CD8-positive, alpha-beta memory T cell (primary cell): ENCODE measurements around the gene POLR3F. TPM values are rescaled to one million over a fixed set of nuclear protein-coding genes. Genes with fewer than 3 reads are reported as not detected.

Source experiments
- CTCF ChIA-PET: fragments of 350-600 bp; sonication (Branson Sonifier 250); formaldehyde crosslinking; loops from one replicate; lab custom pipeline; 2021; ENCODE audit warnings: antibody characterized with exemption; lab: Charles Lee
- POLR2A ChIA-PET: fragments of 350-600 bp; sonication (Branson Sonifier 250); formaldehyde crosslinking; loops from one replicate; lab custom pipeline; 2021; ENCODE audit warnings: antibody characterized with exemption; lab: Charles Lee
- DNase-seq, 5 donors: peaks; one replicate each; pipeline versions ENCODE4 v3.0.0 to v3.0.0-alpha.2; 2020 to 2022; ENCODE audit warnings: mixed read lengths in 1 of 5
- H3K27ac ChIP-seq: one replicate; pipeline ENCODE4 v1.7.0; 2013; ENCODE audit warnings: low read depth, mild to moderate bottlenecking, low read length, moderate library complexity
- H3K27me3 ChIP-seq: 2 replicates; pipeline ENCODE4 v1.7.0; 2013; ENCODE audit warnings: low read length, mild to moderate bottlenecking; ENCODE audit not compliant: insufficient read depth, poor library complexity, severe bottlenecking
- H3K36me3 ChIP-seq: 2 replicates; pipeline ENCODE4 v1.7.0; 2013; ENCODE audit warnings: mild to moderate bottlenecking, low read length, moderate library complexity; ENCODE audit not compliant: insufficient read depth
- H3K4me1 ChIP-seq: 2 replicates; pipeline ENCODE4 v1.7.0; 2013; ENCODE audit warnings: mild to moderate bottlenecking, low read length, moderate library complexity; ENCODE audit not compliant: insufficient read depth
- H3K4me3 ChIP-seq: 2 replicates; pipeline ENCODE4 v1.7.0; 2013; ENCODE audit warnings: mild to moderate bottlenecking, low read length
- H3K9me3 ChIP-seq: 2 replicates; pipeline ENCODE4 v1.7.0; 2013; ENCODE audit warnings: mild to moderate bottlenecking, low read length
- H3K27ac Mint-ChIP-seq, 8 donors: one replicate each; pipeline ENCODE4 v1.8.0; 2020 to 2021; ENCODE audit warnings: mixed read lengths in 8 of 8, mild to moderate bottlenecking in 6 of 8, inconsistent platforms in 3 of 8, moderate library complexity in 3 of 8
- H3K27me3 Mint-ChIP-seq, 2 donors: one replicate each; pipeline ENCODE4 v1.8.0; 2020 to 2021; ENCODE audit warnings: mixed read lengths in 2 of 2, mild to moderate bottlenecking in 1 of 2, moderate library complexity in 1 of 2
- H3K36me3 Mint-ChIP-seq, 3 donors: one replicate each; pipeline ENCODE4 v1.8.0; 2020 to 2021; ENCODE audit warnings: mixed read lengths in 3 of 3, inconsistent platforms in 1 of 3, mild to moderate bottlenecking in 1 of 3
- H3K4me1 Mint-ChIP-seq, 3 donors: one replicate each; pipeline ENCODE4 v1.8.0; 2020 to 2021; ENCODE audit warnings: mixed read lengths in 3 of 3, inconsistent platforms in 1 of 3, mild to moderate bottlenecking in 1 of 3
- H3K4me3 Mint-ChIP-seq, 7 donors: one replicate each; pipeline ENCODE4 v1.8.0; 2020 to 2021; ENCODE audit warnings: mixed read lengths in 7 of 7, mild to moderate bottlenecking in 6 of 7, moderate library complexity in 4 of 7, inconsistent platforms in 2 of 7
- H3K9me3 Mint-ChIP-seq, 5 donors: one replicate each; pipeline ENCODE4 v1.8.0; 2020 to 2022; ENCODE audit warnings: mixed read lengths in 5 of 5, mild to moderate bottlenecking in 3 of 5, moderate library complexity in 2 of 5, inconsistent platforms in 1 of 5
- polyA plus RNA-seq: library from polyadenylated mRNA; unstranded; fragments of 300-500 nt; fragmentation: Illumina TruSeq; gene quantifications from one replicate; pipeline ENCODE4 v1.2.3, GENCODE V29; 2021
- total RNA-seq, 2 experiments: library from RNA; stranded (reverse); gene quantifications; one replicate each; pipeline ENCODE4 v1.2.3, GENCODE V29; 2021

Gene POLR3F
- total and polyA plus RNA-seq, 3 experiments from 2014 or later, result 8.2 to 18.0 (median 17.3) TPM

DNA sequence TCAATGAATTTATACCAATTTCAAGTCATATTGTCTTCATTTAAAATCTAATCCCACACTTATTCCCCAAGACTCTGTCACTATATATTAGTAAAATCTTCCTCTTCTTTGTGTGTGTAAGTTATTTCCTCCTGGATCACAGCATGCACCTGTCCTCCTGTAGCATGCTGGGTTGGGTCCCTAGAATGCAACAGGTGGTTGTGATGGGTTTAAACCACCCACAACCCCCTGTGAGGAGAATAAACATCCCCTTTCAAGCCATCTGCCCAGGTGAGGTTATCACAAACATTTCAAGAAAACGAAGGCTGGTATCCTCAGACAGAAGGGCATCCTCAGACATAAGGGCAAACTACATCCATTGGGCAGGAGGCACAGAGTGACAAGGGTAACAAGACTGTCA lies 26.8 kb upstream of the POLR3F start:
- H3K27me3 Mint-ChIP-seq, result no peaks in the 10 kb centered on the region
- no peaks in the 10 kb centered on the region for H3K9me3 Mint-ChIP-seq
- no peaks in the 10 kb centered on the region for H3K4me1 Mint-ChIP-seq
- Histone ChIP-seq H3K27me3 (no peaks in the 10 kb centered on the region), H3K9me3 (no peaks in the 10 kb centered on the region), H3K27ac (no peak overlapping the region), H3K4me1 (no peaks in the 10 kb centered on the region), H3K36me3 (no peaks in the 10 kb centered on the region), H3K4me3 (no peak overlapping the region)
- POLR2A ChIA-PET, result no interaction called here
- H3K36me3 Mint-ChIP-seq, result peaks cover 0 to 6% (median 3%) of the 10 kb centered on the region in 3 donors
- no peak overlapping the region for H3K4me3 Mint-ChIP-seq
- no peak for DNase-seq
- H3K27ac Mint-ChIP-seq, result no peak overlapping the region
- CTCF ChIA-PET, result no interaction called here

DNA sequence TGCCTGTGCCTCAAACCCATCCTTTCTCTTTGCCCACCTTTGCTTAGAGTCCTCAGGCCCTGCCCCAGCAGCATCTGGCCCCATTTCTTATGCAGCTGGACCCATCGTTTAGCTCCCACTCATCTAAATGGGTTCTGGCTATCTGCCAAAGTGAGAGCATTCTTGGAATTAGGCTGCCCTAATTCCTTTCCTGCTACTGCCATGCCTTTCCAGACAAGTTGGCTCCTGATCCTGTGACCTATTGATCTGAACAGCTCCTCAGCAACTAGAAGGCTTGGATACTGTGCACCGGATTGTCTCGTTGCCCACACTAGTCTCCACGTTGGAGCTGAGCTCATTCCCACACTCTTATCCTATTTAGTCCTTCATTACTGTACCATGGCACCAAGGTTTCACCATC lies 23.3 kb upstream of the POLR3F start:
- Histone ChIP-seq H3K4me1 (no peaks in the 10 kb centered on the region), H3K36me3 (no peaks in the 10 kb centered on the region), H3K9me3 (no peaks in the 10 kb centered on the region), H3K27ac (no peak overlapping the region), H3K4me3 (no peak overlapping the region), H3K27me3 (no peaks in the 10 kb centered on the region)
- Mint-ChIP-seq H3K4me3 (no peak overlapping the region), H3K9me3 (no peaks in the 10 kb centered on the region), H3K4me1 (no peaks in the 10 kb centered on the region), H3K27ac (no peak overlapping the region), H3K27me3 (no peaks in the 10 kb centered on the region), H3K36me3 (peaks cover 2 to 7% (median 3%) of the 10 kb centered on the region in 3 donors)
- no peak for DNase-seq
- ChIA-PET CTCF (no interaction called here), POLR2A (no interaction called here)

DNA sequence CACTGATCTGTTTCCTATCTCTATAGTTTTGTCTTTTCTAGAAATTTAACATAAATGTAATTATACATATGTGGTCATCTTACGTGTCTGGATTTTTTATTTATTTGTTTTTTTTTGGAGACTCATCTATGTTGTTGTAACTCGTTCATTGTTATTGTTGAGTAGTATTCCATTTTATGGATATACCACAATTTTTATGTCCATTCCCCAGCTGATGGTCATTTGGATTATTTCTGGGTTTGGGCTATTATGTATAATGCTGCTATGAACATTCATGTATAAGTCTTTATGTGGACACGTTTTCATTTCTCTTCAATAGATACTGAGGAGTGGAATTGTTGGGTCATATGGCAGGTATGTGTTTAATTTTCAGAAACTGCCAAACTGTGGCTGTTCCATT lies 10.6 kb upstream of the POLR3F start:
- Mint-ChIP-seq H3K4me3 (no peak overlapping the region), H3K36me3 (peaks cover 1 to 22% (median 4%) of the 10 kb centered on the region in 3 donors), H3K27ac (no peak overlapping the region), H3K27me3 (peaks cover 0 to 2% of the 10 kb centered on the region in 2 donors), H3K9me3 (peaks cover 0 to 5% (median 2%) of the 10 kb centered on the region in 5 donors), H3K4me1 (no peaks in the 10 kb centered on the region)
- Histone ChIP-seq H3K4me1 (no peaks in the 10 kb centered on the region), H3K27ac (no peak overlapping the region), H3K9me3 (no peaks in the 10 kb centered on the region), H3K27me3 (no peaks in the 10 kb centered on the region), H3K36me3 (no peaks in the 10 kb centered on the region), H3K4me3 (no peak overlapping the region)
- CTCF ChIA-PET, result no interaction called here
- POLR2A ChIA-PET, result no interaction called here
- DNase-seq, result no peak

DNA sequence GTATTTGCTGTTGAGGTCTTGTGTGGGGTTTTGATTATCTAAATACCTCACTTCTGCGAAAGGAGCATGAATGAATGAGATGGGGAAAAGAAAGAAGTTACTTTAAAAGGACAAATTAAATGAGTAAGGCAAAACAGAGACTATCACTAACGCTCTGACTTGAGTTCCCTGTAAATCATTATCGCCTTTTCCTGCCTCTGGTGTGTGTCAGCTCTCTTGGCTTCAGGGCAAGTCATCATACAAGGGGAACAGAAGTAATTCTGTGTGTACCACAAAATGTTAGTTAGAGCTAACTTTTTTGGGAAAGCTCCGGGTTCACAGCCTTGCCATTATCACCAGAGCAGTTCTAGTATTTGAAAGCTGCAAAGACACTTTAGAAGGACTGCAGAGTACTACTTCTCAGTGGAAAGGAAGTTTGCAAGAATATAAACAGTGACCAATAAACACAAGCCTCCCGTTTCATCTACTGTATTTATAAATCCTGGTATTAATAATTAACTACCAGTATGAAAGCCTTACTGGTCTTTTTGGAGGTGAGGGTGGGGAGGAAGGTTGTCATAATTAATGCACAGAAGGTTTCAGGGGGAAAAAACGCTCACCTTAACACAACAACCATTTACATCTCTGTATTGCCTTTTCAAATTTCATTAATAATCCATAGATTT lies 1.5 kb upstream of the POLR3F start:
- POLR2A ChIA-PET, result interaction anchor here (2.9 kb wide), 1 partner anchor 42 kb away, joined by 53 read pairs; the partner anchor contains the start of gene SEC23B
- H3K27me3 Mint-ChIP-seq, result peaks cover 0 to 3% of the 10 kb centered on the region in 2 donors

DNA sequence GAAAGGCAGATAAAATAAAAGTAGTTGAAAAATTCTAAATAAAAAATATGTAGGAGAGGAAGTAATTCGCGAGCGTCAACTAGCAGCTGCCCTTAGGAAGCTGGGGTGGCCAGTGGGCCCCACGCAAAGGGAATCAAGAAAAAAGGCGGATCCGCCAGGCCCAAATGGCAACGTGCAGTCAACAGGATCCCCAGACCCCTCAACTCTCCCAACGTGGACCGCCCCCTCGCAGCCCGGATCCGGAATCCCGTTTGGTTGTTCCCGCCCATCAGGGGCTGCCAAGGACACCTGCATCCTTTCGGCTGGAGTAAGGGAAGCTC lies 656 bp upstream of the POLR3F start:
- POLR2A ChIA-PET, result interaction anchor here (0.7 to 2.9 kb wide), 5 partner anchors 31 to 328 kb away, joined by 3 to 53 read pairs (median 9); partner anchors contain the start of genes RBBP9, SEC23B and ZNF133
- peaks cover 28 to 46% (median 38%) of the 10 kb centered on the region in 3 donors for H3K4me1 Mint-ChIP-seq
- no peak for DNase-seq
- Histone ChIP-seq H3K4me1 (peaks cover 11% of the 10 kb centered on the region), H3K27me3 (no peaks in the 10 kb centered on the region), H3K27ac (peak overlapping the region; percentile 79), H3K9me3 (no peaks in the 10 kb centered on the region), H3K4me3 (peak overlapping the region; percentile 91), H3K36me3 (peaks cover 8% of the 10 kb centered on the region)
- H3K27ac Mint-ChIP-seq, result peak overlapping the region; percentile 95 to 98 (median 98)
- CTCF ChIA-PET, result interaction anchor here (1.0 to 1.8 kb wide), 2 partner anchors 9 to 42 kb away, joined by 3 to 9 read pairs; partner anchors contain the start of gene SEC23B
- peaks cover 0 to 33% (median 0%) of the 10 kb centered on the region in 3 donors for H3K36me3 Mint-ChIP-seq
- no peaks in the 10 kb centered on the region for H3K9me3 Mint-ChIP-seq
- peaks cover 0 to 3% of the 10 kb centered on the region in 2 donors for H3K27me3 Mint-ChIP-seq
- H3K4me3 Mint-ChIP-seq, result peak overlapping the region; percentile 87 to 97 (median 96)

More for the DNA sequence above, 1.5 kb upstream of the POLR3F start:
- Mint-ChIP-seq H3K4me3 (peak overlapping the region; percentile 83 to 97 (median 96)), H3K27ac (peak overlapping the region; percentile 65 to 98 (median 98)), H3K9me3 (no peaks in the 10 kb centered on the region), H3K36me3 (peaks cover 0 to 25% (median 1%) of the 10 kb centered on the region in 3 donors), H3K4me1 (peaks cover 28 to 46% (median 38%) of the 10 kb centered on the region in 3 donors)
- no peaks in the 10 kb centered on the region for H3K36me3 ChIP-seq
- H3K27me3 ChIP-seq, result no peaks in the 10 kb centered on the region
- H3K9me3 ChIP-seq, result no peaks in the 10 kb centered on the region
- H3K4me1 ChIP-seq, result peaks cover 11% of the 10 kb centered on the region
- no peak overlapping the region for H3K27ac ChIP-seq
- CTCF ChIA-PET, result no interaction called here
- H3K4me3 ChIP-seq, result no peak overlapping the region
- DNase-seq, result no peak

DNA sequence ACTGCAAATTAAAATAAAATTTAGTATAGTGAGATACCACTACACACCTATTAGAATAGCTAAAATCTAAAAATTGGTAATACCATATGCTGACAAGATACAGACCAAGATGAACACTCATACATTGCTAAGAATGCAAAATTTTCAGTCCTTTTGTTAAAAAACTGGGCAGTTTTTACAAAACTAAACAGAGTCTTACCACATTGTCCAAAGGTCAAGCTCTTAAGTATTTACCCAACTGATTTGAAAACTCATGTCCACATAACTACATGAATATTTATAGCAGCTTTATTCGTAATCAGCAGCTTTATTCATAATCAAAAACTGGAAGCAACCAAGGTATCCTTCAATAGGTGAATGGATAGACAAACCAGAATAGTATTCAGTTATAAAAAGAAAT lies 10.0 kb downstream of the POLR3F start:
- H3K27me3 Mint-ChIP-seq, result no peaks in the 10 kb centered on the region
- H3K9me3 Mint-ChIP-seq, result no peaks in the 10 kb centered on the region
- H3K4me1 Mint-ChIP-seq, result no peaks in the 10 kb centered on the region
- H3K4me3 Mint-ChIP-seq, result no peak overlapping the region
- H3K27ac Mint-ChIP-seq, result no peak overlapping the region
- Histone ChIP-seq H3K9me3 (no peaks in the 10 kb centered on the region), H3K4me3 (no peak overlapping the region), H3K36me3 (peaks cover 18% of the 10 kb centered on the region), H3K4me1 (no peaks in the 10 kb centered on the region), H3K27ac (no peak overlapping the region), H3K27me3 (no peaks in the 10 kb centered on the region)
- ChIA-PET POLR2A (no interaction called here), CTCF (no interaction called here)
- H3K36me3 Mint-ChIP-seq, result peaks cover 12 to 76% (median 25%) of the 10 kb centered on the region in 3 donors
- no peak for DNase-seq

DNA sequence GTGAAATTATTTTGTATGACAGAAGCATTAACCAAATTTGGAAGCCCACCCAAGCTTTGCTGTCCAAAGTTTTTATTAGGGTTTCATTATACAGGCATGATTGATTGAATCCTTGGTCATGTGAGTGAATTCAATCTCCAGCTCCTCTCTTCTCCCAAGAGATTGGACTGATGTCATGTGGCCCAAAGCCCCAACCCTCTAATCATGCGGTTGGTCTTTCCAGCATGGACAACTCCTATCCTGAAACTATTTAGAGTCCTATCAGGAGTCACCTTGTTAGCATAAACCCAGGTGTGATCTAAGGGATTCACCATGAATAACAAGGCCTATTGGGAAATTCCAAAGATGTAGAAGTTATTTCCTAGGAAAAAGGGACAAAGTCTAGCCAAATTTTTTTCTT lies 10.6 kb downstream of the POLR3F start:
- H3K27me3 ChIP-seq, result no peaks in the 10 kb centered on the region
- ChIA-PET CTCF (no interaction called here), POLR2A (no interaction called here)
- no peak overlapping the region for H3K27ac ChIP-seq
- H3K36me3 Mint-ChIP-seq, result peaks cover 12 to 80% (median 29%) of the 10 kb centered on the region in 3 donors
- H3K4me1 ChIP-seq, result no peaks in the 10 kb centered on the region
- H3K36me3 ChIP-seq, result peaks cover 24% of the 10 kb centered on the region
- H3K4me3 Mint-ChIP-seq, result no peak overlapping the region
- H3K27ac Mint-ChIP-seq, result no peak overlapping the region
- H3K4me1 Mint-ChIP-seq, result no peaks in the 10 kb centered on the region
- DNase-seq, result no peak
- H3K4me3 ChIP-seq, result no peak overlapping the region
- H3K9me3 Mint-ChIP-seq, result no peaks in the 10 kb centered on the region
- no peaks in the 10 kb centered on the region for H3K9me3 ChIP-seq
- H3K27me3 Mint-ChIP-seq, result no peaks in the 10 kb centered on the region

DNA sequence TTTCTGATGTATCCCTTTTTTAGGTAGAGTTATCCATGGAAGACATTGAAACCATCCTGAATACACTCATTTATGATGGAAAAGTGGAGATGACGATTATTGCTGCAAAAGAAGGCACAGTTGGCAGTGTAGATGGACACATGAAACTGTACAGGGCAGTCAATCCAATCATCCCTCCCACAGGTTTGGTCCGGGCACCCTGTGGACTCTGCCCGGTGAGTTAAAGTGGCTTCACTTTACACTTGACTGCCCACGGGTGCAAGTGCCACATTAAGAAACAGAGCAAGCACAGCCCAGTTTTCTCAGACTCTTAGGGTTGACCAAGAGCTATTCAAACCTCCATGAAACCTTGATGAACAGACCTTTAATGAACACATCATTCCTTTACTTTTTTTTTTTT lies 14.4 kb downstream of the POLR3F start:
- Histone ChIP-seq H3K27me3 (no peaks in the 10 kb centered on the region), H3K4me1 (no peaks in the 10 kb centered on the region), H3K27ac (no peak overlapping the region), H3K9me3 (no peaks in the 10 kb centered on the region), H3K4me3 (no peak overlapping the region), H3K36me3 (peaks cover 28% of the 10 kb centered on the region)
- CTCF ChIA-PET, result interaction anchor here (0.7 kb wide), 1 partner anchor 66 kb away, joined by 4 read pairs; no protein-coding TSS in a partner anchor
- H3K4me3 Mint-ChIP-seq, result no peak overlapping the region
- H3K36me3 Mint-ChIP-seq, result peaks cover 4 to 77% (median 22%) of the 10 kb centered on the region in 3 donors
- no peaks in the 10 kb centered on the region for H3K27me3 Mint-ChIP-seq
- H3K9me3 Mint-ChIP-seq, result no peaks in the 10 kb centered on the region
- no peak for DNase-seq
- POLR2A ChIA-PET, result no interaction called here
- H3K4me1 Mint-ChIP-seq, result no peaks in the 10 kb centered on the region
- H3K27ac Mint-ChIP-seq, result peak overlapping the region in 2 of 8 donors; percentile 17 to 68
